ENCODE measurements around the gene KLK8.

The KLK8 gene

DNA sequence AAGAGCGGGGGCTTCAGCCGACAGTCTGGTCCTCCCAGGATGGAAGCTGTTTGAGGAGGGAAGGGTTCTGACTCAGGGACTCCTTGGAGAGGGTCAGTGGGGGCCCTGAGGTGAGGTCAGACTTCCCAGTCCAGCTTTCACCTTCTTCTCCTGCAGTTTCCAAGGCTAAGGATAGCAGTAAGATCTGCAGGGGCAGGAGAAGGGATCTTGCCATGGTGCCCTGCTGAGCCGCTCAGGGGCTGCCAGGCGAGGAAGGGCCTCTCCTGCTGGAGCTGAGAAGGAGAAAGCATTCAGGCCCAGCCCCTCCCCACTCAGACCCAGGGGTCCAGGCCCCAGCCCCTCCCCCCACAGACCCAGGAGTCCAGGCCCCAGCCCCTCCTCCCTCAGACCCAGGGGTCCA is 19.2 kb downstream of the KLK8 start:
- TF ChIP-seq, protein P1, sequence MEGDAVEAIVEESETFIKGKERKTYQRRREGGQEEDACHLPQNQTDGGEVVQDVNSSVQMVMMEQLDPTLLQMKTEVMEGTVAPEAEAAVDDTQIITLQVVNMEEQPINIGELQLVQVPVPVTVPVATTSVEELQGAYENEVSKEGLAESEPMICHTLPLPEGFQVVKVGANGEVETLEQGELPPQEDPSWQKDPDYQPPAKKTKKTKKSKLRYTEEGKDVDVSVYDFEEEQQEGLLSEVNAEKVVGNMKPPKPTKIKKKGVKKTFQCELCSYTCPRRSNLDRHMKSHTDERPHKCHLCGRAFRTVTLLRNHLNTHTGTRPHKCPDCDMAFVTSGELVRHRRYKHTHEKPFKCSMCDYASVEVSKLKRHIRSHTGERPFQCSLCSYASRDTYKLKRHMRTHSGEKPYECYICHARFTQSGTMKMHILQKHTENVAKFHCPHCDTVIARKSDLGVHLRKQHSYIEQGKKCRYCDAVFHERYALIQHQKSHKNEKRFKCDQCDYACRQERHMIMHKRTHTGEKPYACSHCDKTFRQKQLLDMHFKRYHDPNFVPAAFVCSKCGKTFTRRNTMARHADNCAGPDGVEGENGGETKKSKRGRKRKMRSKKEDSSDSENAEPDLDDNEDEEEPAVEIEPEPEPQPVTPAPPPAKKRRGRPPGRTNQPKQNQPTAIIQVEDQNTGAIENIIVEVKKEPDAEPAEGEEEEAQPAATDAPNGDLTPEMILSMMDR (IDR thresholded peaks at IDR 0.05; ENCODE audit: insufficient read depth, low read length, missing control alignments) = no peak
- no peak for DNase-seq (ENCODE audit: low read depth, low spot score)
- ChIA-PET CTCF (no interaction called here), POLR2A (no interaction called here)
- H3K4me3 ChIP-seq (ENCODE audit: low read depth, low read length) = no peak overlapping the region

DNA sequence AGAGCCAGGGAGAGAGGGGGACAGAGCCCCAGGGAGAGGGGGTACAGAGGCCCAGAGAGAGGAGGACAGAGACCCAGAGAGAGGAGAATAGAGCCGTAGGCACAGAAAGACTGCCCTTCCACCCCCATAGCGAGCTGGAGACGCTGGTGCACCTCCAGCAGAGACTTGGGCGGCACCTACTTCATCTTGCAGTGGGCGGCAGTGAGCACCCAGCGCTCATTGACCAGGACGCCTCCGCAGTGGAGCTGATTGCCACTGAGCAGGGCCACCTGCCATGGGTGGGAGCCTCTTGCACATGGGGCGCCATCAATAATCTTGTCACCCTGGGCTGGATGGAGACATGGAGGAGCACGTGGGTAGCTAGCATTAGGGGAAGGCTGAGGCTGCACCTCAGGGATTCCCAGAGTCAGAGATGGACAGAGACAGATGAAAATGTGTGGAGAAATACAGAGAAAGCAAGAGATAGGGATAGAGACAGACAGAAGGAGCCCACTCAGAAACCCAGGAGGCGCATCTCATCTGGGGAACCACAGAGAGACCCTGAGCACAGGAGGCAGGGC is 19.7 kb downstream of the KLK8 start:
- TF ChIP-seq, protein P1 (IDR thresholded peaks at IDR 0.05; ENCODE audit: insufficient read depth, low read length, missing control alignments) = no peak
- ChIA-PET POLR2A (no interaction called here), CTCF (no interaction called here)
- DNase-seq (ENCODE audit: low read depth, low spot score) = no peak
- H3K4me3 ChIP-seq (ENCODE audit: low read depth, low read length) = no peak overlapping the region

DNA sequence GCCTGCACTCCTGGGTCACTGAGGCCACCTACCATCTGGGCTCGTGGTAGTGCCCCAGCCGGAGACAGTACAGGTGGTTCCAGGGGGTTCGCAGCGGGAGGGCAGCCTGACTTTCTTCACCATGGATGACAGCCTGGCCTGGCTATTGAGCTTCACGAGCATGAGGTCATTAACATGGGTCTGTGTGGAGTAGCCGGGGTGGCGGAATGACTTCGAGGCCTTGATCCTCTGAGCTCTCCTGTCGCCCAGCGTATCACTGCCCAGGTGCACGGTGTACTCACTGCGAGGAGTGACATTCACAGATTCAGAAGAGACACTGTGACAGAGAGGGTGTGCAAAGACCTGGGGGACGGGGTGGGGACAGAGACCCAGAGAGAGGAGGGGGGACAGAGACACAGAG is 21.2 kb downstream of the KLK8 start:
- ChIA-PET CTCF (no interaction called here), POLR2A (no interaction called here)
- DNase-seq (ENCODE audit: low read depth, low spot score) = no peak
- H3K4me3 ChIP-seq (ENCODE audit: low read depth, low read length) = no peak overlapping the region
- TF ChIP-seq, protein P1 (IDR thresholded peaks at IDR 0.05; ENCODE audit: insufficient read depth, low read length, missing control alignments) = no peak

DNA sequence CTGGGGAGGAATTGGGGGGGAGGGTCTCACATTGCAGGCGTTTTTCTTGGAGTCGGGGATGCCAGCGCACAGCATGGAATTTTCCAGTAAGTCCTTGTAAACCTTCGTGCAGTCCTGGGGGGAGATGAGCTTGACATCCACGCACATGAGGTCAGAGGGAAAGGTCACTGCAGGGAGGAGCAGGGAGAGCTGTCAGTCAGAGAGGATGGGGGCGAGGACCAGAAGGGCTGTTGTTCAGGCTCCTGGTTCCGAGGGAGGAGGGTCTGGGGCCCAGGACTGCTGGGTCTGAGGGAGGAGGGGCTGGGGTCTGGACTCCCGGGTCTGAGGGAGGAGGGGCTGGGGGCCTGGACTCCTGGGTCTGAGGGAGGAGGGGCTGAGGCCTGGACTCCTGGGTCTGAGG is 21.6 kb downstream of the KLK8 start:
- CTCF ChIA-PET = no interaction called here
- POLR2A ChIA-PET = no interaction called here

DNA sequence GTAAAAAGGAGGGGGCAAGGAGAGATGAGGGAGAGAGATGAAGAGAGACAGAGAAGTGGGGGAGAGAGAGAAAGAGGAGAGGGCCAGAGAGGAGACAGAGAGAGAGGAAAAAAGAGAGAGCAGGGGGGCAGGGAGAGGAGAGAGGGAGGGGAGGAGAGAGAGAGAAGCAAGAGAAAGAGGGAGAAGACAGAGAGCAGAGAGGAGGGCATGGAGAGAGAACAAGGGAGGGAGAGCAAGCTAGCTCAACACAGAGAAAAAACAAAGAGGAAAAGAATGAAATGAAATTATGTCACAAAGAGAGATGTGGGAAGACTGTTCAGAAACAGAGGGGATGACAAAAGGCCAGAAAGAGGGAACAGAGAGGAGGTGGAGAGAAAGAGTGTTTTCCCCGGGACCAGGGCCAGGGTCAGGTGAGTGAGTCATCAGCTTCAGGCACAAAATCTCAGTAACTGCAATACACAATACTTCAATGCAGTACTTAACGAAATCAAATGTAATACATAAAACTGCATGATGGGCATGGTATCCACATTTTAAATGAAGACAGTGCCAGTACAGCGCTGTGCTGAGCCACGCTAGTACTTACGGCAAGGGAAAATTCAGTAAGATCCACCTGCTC is 22.5 kb downstream of the KLK8 start:
- POLR2A ChIA-PET = no interaction called here
- no peak for DNase-seq (ENCODE audit: low read depth, low spot score)
- CTCF ChIA-PET = no interaction called here
- H3K4me3 ChIP-seq (ENCODE audit: low read depth, low read length) = no peak overlapping the region
- TF ChIP-seq, protein P1 (IDR thresholded peaks at IDR 0.05; ENCODE audit: insufficient read depth, low read length, missing control alignments) = no peak

More for the DNA sequence above, 21.6 kb downstream of the KLK8 start:
- DNase-seq (ENCODE audit: low read depth, low spot score) = no peak
- no peak overlapping the region for H3K4me3 ChIP-seq (ENCODE audit: low read depth, low read length)
- TF ChIP-seq, protein P1 (IDR thresholded peaks at IDR 0.05; ENCODE audit: insufficient read depth, low read length, missing control alignments) = no peak

DNA sequence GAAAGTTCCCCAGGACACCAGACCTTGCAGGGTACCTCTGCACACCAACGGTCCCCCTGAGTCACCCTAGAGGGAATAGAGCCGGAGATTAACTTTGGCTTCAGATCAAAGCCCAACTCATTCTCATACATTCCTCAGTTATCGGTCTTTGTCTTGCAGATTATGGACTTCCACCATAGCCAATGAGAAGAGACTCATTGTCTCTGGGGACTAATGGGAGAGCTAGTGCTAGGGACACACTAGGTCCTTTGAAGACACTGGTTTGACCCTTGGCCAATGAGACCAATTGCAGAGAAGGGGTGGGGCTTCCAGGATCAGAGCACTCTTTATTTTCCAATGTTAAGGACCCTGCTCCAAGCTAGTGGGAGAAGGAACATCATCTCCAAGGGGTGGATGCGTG is 23.8 kb downstream of the KLK8 start:
- TF ChIP-seq, protein P1 (IDR thresholded peaks at IDR 0.05; ENCODE audit: insufficient read depth, low read length, missing control alignments) = no peak
- DNase-seq (ENCODE audit: low read depth, low spot score) = no peak
- ChIA-PET CTCF (no interaction called here), POLR2A (no interaction called here)
- H3K4me3 ChIP-seq (ENCODE audit: low read depth, low read length) = no peak overlapping the region

All from AG04449 (cell line).